GM23338 (cell line): ENCODE data around the gene SMIM45.

Experiments
- ATAC-seq: fragments of 200-7000 bp; cut with Tn5 transposase; 3 replicates; pipeline ENCODE4 v1.9.1; 2020
- DNase-seq: peaks from one replicate; pipeline ENCODE4 v3.0.0-alpha.2; 2015; ENCODE audit warnings: low spot score
- H2AFZ ChIP-seq: fragments of 200-600 bp; sonication (generic); 2 replicates; pipeline ENCODE4 v1.8.0; 2016; ENCODE audit warnings: antibody characterized with exemption, mild to moderate bottlenecking, moderate library complexity
- H3F3A ChIP-seq: fragments of 200-600 bp; sonication (generic); replicated peaks from 2 replicates; pipeline ENCODE4 v1.8.0; 2017; ENCODE audit warnings: antibody characterized with exemption, mixed run types, low read depth
- H3K27ac ChIP-seq: fragments of 200-600 bp; sonication (generic); 2 replicates; pipeline ENCODE4 v1.6.1; 2016; ENCODE audit warnings: low read depth
- H3K27me3 ChIP-seq: fragments of 200-600 bp; sonication (generic); 2 replicates; pipeline ENCODE4 v1.8.0; 2016; ENCODE audit warnings: mild to moderate bottlenecking, mixed run types, moderate library complexity; ENCODE audit not compliant: insufficient read depth
- H3K36me3 ChIP-seq: fragments of 200-600 bp; sonication (generic); 2 replicates; pipeline ENCODE4 v1.8.0; 2016; ENCODE audit warnings: mild to moderate bottlenecking; ENCODE audit not compliant: insufficient read depth
- H3K4me1 ChIP-seq: fragments of 200-600 bp; sonication (generic); 2 replicates; pipeline ENCODE4 v1.8.0; 2016; ENCODE audit warnings: mild to moderate bottlenecking, moderate library complexity; ENCODE audit not compliant: insufficient read depth
- H3K4me2 ChIP-seq: fragments of 200-600 bp; sonication (generic); 2 replicates; pipeline ENCODE4 v1.7.1; 2017; ENCODE audit warnings: mixed run types
- H3K4me3 ChIP-seq: fragments of 200-600 bp; sonication (generic); 2 replicates; pipeline ENCODE4 v1.6.1; 2016; ENCODE audit warnings: mixed run types
- H3K79me2 ChIP-seq: fragments of 200-600 bp; sonication (generic); replicated peaks from 2 replicates; pipeline ENCODE4 v1.8.0; 2017; ENCODE audit warnings: mild to moderate bottlenecking; ENCODE audit not compliant: insufficient read depth
- H3K9me2 ChIP-seq: fragments of 200-600 bp; sonication (generic); 2 replicates; pipeline ENCODE4 v1.8.0; 2017; ENCODE audit not compliant: insufficient read depth
- H4K20me1 ChIP-seq: fragments of 200-600 bp; sonication (generic); replicated peaks from 2 replicates; pipeline ENCODE4 v1.8.0; 2017; ENCODE audit warnings: mild to moderate bottlenecking; ENCODE audit not compliant: insufficient read depth
- H3K27ac Mint-ChIP-seq: 2 replicates; pipeline ENCODE4 v1.8.0; 2020; ENCODE audit warnings: inconsistent platforms, mild to moderate bottlenecking, moderate library complexity, mixed read lengths
- H3K27me3 Mint-ChIP-seq: 3 replicates; pipeline ENCODE4 v1.8.0; 2022; ENCODE audit warnings: low read depth, mild to moderate bottlenecking, moderate library complexity, mixed read lengths, inconsistent platforms; ENCODE audit not compliant: insufficient read depth, poor library complexity
- H3K36me3 Mint-ChIP-seq: 3 replicates; pipeline ENCODE4 v1.8.0; 2021; ENCODE audit warnings: low read depth, mild to moderate bottlenecking, inconsistent platforms, moderate library complexity, mixed read lengths
- H3K4me1 Mint-ChIP-seq: 3 replicates; pipeline ENCODE4 v1.8.0; 2020; ENCODE audit warnings: mild to moderate bottlenecking, inconsistent platforms, mixed read lengths
- H3K4me3 Mint-ChIP-seq: 3 replicates; pipeline ENCODE4 v1.8.0; 2021; ENCODE audit warnings: moderate library complexity, mild to moderate bottlenecking, inconsistent platforms, mixed read lengths
- H3K9me3 Mint-ChIP-seq: 3 replicates; pipeline ENCODE4 v1.8.0; 2020; ENCODE audit warnings: moderate library complexity, mild to moderate bottlenecking, inconsistent platforms, mixed read lengths
- CREB1 ChIP-seq: fragments of 250-450 bp; sonication (Bioruptor Pico); IDR thresholded peaks from 2 replicates; pipeline ENCODE4 v1.5.0; 2020; ENCODE audit warnings: low read depth, mild to moderate bottlenecking, moderate library complexity
- EZH2 ChIP-seq: fragments of 200-600 bp; sonication (generic); IDR thresholded peaks from one replicate; pipeline ENCODE4 v1.8.0; 2017; ENCODE audit warnings: antibody characterized with exemption, mild to moderate bottlenecking, low read depth; ENCODE audit not compliant: unreplicated experiment
- STAT1 ChIP-seq: IDR thresholded peaks from one replicate; pipeline ENCODE4 v1.6.1; 2016; ENCODE audit warnings: antibody characterized with exemption; ENCODE audit not compliant: unreplicated experiment
- TF ChIP-seq, protein P1 (sequence below): fragments of 250-450 bp; sonication (Bioruptor Pico); IDR thresholded peaks from 2 replicates; pipeline ENCODE4 v1.5.0; 2020; ENCODE audit warnings: mild to moderate bottlenecking, moderate library complexity

The SMIM45 gene

DNA sequence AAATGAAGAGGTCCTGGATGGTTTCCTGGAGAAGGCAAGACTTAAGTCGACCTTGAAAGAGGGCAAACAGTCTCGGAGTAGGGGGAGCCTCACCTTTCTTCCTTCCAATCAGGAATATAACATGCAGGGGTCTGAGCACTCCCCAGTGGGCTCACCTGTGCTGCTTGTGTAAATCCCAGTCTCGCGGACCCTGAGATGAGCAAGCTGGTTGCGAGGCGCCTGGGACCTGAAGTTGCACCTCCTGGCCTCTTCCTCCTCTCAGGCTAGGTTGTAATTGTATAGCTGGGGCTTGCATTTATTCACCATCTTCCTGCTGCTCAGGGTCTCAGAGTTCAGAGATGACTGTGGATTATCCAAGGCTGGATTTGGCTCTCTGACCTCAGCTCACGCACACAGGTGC, 39.2 kb downstream of the SMIM45 start (continued):
- TF ChIP-seq, protein P1, sequence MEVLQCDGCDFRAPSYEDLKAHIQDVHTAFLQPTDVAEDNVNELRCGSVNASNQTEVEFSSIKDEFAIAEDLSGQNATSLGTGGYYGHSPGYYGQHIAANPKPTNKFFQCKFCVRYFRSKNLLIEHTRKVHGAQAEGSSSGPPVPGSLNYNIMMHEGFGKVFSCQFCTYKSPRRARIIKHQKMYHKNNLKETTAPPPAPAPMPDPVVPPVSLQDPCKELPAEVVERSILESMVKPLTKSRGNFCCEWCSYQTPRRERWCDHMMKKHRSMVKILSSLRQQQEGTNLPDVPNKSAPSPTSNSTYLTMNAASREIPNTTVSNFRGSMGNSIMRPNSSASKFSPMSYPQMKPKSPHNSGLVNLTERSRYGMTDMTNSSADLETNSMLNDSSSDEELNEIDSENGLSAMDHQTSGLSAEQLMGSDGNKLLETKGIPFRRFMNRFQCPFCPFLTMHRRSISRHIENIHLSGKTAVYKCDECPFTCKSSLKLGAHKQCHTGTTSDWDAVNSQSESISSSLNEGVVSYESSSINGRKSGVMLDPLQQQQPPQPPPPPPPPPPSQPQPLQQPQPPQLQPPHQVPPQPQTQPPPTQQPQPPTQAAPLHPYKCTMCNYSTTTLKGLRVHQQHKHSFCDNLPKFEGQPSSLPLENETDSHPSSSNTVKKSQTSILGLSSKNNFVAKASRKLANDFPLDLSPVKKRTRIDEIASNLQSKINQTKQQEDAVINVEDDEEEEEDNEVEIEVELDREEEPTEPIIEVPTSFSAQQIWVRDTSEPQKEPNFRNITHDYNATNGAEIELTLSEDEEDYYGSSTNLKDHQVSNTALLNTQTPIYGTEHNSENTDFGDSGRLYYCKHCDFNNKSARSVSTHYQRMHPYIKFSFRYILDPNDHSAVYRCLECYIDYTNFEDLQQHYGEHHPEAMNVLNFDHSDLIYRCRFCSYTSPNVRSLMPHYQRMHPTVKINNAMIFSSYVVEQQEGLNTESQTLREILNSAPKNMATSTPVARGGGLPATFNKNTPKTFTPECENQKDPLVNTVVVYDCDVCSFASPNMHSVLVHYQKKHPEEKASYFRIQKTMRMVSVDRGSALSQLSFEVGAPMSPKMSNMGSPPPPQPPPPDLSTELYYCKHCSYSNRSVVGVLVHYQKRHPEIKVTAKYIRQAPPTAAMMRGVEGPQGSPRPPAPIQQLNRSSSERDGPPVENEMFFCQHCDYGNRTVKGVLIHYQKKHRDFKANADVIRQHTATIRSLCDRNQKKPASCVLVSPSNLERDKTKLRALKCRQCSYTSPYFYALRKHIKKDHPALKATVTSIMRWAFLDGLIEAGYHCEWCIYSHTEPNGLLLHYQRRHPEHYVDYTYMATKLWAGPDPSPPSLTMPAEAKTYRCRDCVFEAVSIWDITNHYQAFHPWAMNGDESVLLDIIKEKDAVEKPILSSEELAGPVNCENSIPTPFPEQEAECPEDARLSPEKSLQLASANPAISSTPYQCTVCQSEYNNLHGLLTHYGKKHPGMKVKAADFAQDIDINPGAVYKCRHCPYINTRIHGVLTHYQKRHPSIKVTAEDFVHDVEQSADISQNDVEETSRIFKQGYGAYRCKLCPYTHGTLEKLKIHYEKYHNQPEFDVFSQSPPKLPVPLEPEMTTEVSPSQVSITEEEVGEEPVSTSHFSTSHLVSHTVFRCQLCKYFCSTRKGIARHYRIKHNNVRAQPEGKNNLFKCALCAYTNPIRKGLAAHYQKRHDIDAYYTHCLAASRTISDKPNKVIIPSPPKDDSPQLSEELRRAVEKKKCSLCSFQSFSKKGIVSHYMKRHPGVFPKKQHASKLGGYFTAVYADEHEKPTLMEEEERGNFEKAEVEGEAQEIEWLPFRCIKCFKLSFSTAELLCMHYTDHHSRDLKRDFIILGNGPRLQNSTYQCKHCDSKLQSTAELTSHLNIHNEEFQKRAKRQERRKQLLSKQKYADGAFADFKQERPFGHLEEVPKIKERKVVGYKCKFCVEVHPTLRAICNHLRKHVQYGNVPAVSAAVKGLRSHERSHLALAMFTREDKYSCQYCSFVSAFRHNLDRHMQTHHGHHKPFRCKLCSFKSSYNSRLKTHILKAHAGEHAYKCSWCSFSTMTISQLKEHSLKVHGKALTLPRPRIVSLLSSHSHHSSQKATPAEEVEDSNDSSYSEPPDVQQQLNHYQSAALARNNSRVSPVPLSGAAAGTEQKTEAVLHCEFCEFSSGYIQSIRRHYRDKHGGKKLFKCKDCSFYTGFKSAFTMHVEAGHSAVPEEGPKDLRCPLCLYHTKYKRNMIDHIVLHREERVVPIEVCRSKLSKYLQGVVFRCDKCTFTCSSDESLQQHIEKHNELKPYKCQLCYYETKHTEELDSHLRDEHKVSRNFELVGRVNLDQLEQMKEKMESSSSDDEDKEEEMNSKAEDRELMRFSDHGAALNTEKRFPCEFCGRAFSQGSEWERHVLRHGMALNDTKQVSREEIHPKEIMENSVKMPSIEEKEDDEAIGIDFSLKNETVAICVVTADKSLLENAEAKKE (CRISPR knock-in tag), result no peak

DNA sequence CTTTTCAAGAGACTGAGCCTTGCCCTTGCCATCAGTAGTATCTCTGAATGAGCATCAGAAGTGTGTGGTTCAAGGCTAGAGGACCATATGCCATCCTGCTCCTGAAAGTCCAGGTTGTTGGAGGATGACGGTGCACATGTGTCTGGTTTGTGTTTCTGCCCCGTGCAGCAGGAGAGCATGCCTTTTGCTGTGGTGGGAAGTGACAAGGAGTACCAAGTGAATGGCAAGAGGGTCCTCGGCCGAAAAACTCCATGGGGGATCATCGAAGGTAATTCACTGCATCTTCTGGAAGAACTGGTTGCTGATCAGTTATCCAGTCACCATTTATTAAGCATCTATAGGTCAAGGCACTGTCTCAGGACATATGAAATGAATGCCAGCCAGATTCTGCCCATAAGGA, 40.5 kb downstream of the SMIM45 start:
- Histone ChIP-seq H3K4me3 (no peak overlapping the region), H2AFZ (no peak overlapping the region), H3K9me2 (no peaks in the 10 kb centered on the region), H3K27me3 (no peaks in the 10 kb centered on the region), H3K27ac (no peak overlapping the region), H3F3A (no peaks in the 10 kb centered on the region), H3K79me2 (no peaks in the 10 kb centered on the region), H4K20me1 (no peaks in the 10 kb centered on the region; the same call in 1 of the 2 replicates), H3K36me3 (no peaks in the 10 kb centered on the region), H3K4me2 (no peak overlapping the region), H3K4me1 (no peaks in the 10 kb centered on the region)
- Mint-ChIP-seq H3K27ac (no peak overlapping the region), H3K36me3 (peaks cover 23% of the 10 kb centered on the region), H3K4me1 (peaks cover 2% of the 10 kb centered on the region; the same call in 2 of the 3 replicates), H3K27me3 (peaks cover 1% of the 10 kb centered on the region), H3K9me3 (no peaks in the 10 kb centered on the region), H3K4me3 (no peak overlapping the region)
- ATAC-seq, result no peak
- no peak for DNase-seq
- no peak for TF ChIP-seq STAT1

DNA sequence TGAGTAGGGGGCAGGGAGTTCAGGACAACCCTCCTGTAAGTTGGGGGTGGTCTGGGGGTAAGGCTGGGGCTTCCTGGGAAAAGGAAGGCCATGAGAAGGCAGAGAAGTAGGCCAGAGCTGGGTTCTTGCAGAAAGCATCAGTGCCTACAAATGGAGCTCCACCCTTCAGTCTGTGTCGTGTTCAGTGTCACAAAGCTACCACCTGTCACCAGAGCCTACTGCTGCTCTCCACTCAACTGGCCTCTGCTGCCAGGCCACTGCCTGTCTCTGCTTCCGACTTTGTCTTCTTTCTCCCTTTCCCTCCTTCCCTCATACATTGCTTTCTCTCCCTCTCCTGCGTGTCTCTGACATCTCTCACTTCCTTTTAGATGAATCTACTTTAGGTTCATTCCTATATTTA, 43.3 kb downstream of the SMIM45 start:
- Mint-ChIP-seq H3K27ac (no peak overlapping the region), H3K36me3 (peaks cover 10% of the 10 kb centered on the region), H3K27me3 (peaks cover 1% of the 10 kb centered on the region), H3K4me3 (no peak overlapping the region), H3K9me3 (no peaks in the 10 kb centered on the region), H3K4me1 (peaks cover 8% of the 10 kb centered on the region; the same call in 2 of the 3 replicates)
- Histone ChIP-seq H3K27ac (no peak overlapping the region), H3K4me3 (no peak overlapping the region), H3K27me3 (no peaks in the 10 kb centered on the region), H3F3A (no peaks in the 10 kb centered on the region), H2AFZ (no peak overlapping the region), H3K4me2 (no peak overlapping the region), H3K9me2 (no peaks in the 10 kb centered on the region), H4K20me1 (no peaks in the 10 kb centered on the region; the same call in 1 of the 2 replicates), H3K36me3 (no peaks in the 10 kb centered on the region), H3K79me2 (no peaks in the 10 kb centered on the region), H3K4me1 (no peaks in the 10 kb centered on the region)
- ATAC-seq (no peak), DNase-seq (no peak)
- TF ChIP-seq CREB1 (CRISPR knock-in tag) (no peak), EZH2 (no peak)
